Activated CD4-positive, alpha-beta memory T cell treated with anti-CD3 and anti-CD28 coated beads, Interleukin-2, amount 10 ng/mL, durations not matched to agents 7 days and 5 days (primary cell): ENCODE results near the gene KPTN. TPM values are rescaled to one million over a fixed set of nuclear protein-coding genes. Genes with fewer than 3 reads are reported as not detected.

Experiments
- CTCF ChIA-PET: fragments of 350-600 bp; sonication (Branson Sonifier 250); formaldehyde crosslinking; loops from one replicate; lab custom pipeline; 2021; ENCODE audit warnings: antibody characterized with exemption, inconsistent platforms; lab: Charles Lee
- POLR2A ChIA-PET: fragments of 350-600 bp; sonication (Branson Sonifier 250); formaldehyde crosslinking; loops from one replicate; lab custom pipeline; 2021; ENCODE audit warnings: antibody characterized with exemption; lab: Charles Lee
- DNase-seq: peaks from one replicate; pipeline ENCODE4 v3.0.0-alpha.2; 2020
- H3K27ac Mint-ChIP-seq: one replicate; pipeline ENCODE4 v1.8.0; 2021; ENCODE audit warnings: mild to moderate bottlenecking, mixed read lengths
- H3K27me3 Mint-ChIP-seq: one replicate; pipeline ENCODE4 v1.8.0; 2021; ENCODE audit warnings: mixed read lengths
- H3K36me3 Mint-ChIP-seq: one replicate; pipeline ENCODE4 v1.8.0; 2021; ENCODE audit warnings: low read depth, mixed read lengths
- H3K4me1 Mint-ChIP-seq: one replicate; pipeline ENCODE4 v1.8.0; 2021; ENCODE audit warnings: mixed read lengths
- H3K4me3 Mint-ChIP-seq: one replicate; pipeline ENCODE4 v1.8.0; 2021; ENCODE audit warnings: mild to moderate bottlenecking, mixed read lengths
- H3K9me3 Mint-ChIP-seq: one replicate; pipeline ENCODE4 v1.8.0; 2021; ENCODE audit warnings: mixed read lengths
- total RNA-seq, 2 experiments: library from RNA; stranded (reverse); gene quantifications; one replicate each; pipeline ENCODE4 v1.2.3, GENCODE V29; 2021

Gene KPTN
- total RNA-seq, 2 experiments from 2014 or later, result 6.6 to 7.7 TPM

DNA sequence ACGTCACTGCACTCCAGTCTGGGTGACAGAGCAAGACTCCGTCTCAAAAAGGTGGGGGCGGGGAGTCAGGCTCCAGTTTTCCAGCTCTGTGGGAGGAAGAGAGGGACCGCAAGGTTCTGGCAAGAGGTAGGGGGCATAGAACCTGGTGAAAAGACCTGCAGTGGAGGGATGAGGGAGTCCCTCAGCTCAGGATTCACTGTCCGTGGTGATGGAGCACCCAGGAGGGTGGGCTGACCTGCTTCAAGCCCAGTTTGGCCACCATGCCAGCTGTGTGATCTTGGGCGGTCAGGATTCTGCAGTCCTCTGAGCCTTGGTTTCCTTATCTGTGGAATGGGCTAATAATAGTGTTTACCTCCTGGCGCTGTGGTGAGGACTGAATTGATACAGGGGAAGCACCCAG, 33.5 kb downstream of the KPTN start:
- Mint-ChIP-seq H3K27ac (no peak overlapping the region), H3K4me3 (no peak overlapping the region), H3K9me3 (no peaks in the 10 kb centered on the region), H3K4me1 (peaks cover 22% of the 10 kb centered on the region), H3K36me3 (no peaks in the 10 kb centered on the region), H3K27me3 (peaks cover 54% of the 10 kb centered on the region)
- no peak for DNase-seq
- ChIA-PET CTCF (no interaction called here), POLR2A (no interaction called here)

DNA sequence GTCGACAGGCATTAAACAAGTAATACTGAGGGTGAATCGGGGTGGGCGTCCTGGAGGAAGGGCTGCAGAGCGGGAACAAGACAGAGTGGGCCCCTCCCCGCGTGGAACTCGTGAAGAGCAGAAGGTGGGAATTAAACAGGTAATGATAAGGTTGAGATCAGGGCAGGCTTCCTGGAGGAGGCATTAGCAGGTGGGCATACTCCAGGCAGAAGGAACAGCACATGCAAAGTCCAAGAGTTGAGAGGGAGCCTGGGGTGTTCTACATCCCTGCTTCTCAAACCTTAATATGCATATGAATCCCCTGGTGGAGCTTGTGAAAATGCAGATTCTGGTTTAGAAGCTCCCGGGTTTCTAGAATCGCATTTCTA, 35.7 kb downstream of the KPTN start:
- peaks cover 59% of the 10 kb centered on the region for H3K27me3 Mint-ChIP-seq
- H3K9me3 Mint-ChIP-seq, result no peaks in the 10 kb centered on the region
- H3K36me3 Mint-ChIP-seq, result no peaks in the 10 kb centered on the region
- no peak overlapping the region for H3K27ac Mint-ChIP-seq
- peaks cover 41% of the 10 kb centered on the region for H3K4me1 Mint-ChIP-seq
- H3K4me3 Mint-ChIP-seq, result no peak overlapping the region
- ChIA-PET CTCF (interaction anchor here (0.6 to 1.2 kb wide), 2 partner anchors 12 to 1394 kb away, joined by 3 to 4 read pairs; no protein-coding TSS in a partner anchor), POLR2A (interaction anchor here (0.9 kb wide), 1 partner anchor 14 kb away, joined by 3 read pairs; no protein-coding TSS in a partner anchor)
- no peak for DNase-seq

DNA sequence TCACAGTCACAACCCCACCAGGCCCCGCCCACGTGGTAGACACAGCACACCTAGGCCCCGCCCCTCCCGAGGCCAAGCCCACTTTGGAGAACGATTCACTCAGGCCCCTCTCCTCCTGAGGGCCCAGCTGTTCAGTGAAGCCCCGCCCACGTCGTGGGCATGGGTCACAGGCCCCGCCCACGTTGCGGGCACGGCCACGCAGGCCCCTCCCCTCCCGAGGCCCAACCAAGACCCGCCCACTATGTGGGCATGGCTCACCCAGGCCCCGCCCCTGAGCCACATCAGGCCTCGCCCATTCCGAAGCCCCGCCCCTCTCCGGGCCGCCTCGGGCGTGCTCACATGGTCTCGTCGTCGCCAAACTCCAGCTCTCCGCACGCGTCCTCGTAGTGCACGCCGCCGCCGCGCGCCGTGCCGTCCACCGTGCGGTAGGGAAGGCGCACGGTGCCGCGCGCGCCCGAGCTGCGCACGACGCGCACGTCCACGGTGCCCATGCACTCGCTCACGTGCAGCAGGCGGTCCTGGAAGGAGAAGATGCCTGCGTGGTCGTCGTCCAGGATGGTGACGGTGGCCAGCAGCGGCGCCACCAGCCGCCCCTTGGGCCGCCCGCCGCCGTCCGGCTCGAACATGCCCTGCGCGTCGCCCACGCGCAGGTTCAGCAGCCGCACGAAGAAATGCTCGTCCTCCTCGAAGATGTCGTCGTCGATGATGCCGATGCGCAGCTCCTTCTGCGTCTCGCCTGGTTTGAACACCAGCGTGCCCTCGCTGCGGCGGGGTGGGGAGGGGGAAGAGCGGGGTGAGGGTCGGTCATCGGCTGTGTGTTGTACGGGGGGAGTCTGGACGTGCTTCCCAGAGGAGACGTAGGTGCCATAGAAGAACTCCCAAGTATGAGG, 36.3 kb downstream of the KPTN start:
- ChIA-PET CTCF (interaction anchor here (0.9 to 2.4 kb wide), 2 partner anchors 11 to 13 kb away, joined by 3 to 14 read pairs; no protein-coding TSS in a partner anchor), POLR2A (interaction anchor here (0.9 to 1.2 kb wide), 2 partner anchors 15 to 36 kb away, joined by 3 to 8 read pairs; partner anchors contain the start of gene KPTN)
- H3K4me1 Mint-ChIP-seq, result peaks cover 45% of the 10 kb centered on the region
- peaks cover 66% of the 10 kb centered on the region for H3K27me3 Mint-ChIP-seq
- peak overlapping the region; percentile 46 for H3K4me3 Mint-ChIP-seq
- DNase-seq, result peak; percentile 74
- no peaks in the 10 kb centered on the region for H3K9me3 Mint-ChIP-seq
- no peak overlapping the region for H3K27ac Mint-ChIP-seq
- no peaks in the 10 kb centered on the region for H3K36me3 Mint-ChIP-seq

DNA sequence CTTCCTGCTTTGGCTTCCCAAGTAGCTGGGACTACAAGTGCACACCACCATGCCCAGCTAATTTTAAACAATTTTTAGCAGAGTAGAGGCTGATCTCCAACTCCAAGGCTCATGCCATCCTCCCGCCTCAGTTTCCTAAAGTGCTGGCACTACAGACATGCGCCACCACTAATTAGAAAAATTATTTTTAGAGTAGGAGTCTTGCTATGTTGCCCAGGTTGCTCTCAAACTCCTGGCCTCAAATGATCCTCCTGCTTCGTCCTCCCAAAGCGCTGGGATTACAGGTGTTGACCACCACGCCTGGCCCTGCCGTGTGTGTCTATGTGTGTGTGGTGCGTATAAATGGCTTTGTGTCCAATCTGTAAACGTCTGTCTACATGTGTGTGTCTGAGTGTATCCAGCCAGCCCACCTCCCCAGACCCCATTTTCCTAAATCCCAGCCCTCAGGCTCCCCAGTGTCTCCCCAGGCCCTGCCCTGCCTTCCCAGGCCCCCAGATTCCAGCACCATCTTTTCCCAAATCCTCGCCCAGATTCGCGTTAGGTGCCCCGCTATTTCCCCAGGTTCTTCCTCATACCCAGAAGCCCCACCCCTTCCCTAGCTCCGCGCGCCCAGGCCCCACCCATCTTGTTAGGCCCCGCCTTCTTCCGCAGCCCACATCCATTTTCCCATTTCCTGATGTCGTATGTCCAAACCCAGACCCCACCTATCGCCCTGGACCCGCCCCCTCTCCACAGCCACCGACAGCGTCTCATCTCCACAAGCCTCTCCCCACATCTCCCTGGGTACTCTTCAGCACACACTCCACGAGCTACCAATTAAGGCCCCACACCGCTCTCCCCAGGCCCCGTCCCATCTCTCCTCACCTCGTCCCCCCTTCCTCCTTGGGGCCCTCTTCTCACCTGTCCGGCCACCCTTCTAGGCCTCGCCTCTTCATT, 37.2 kb downstream of the KPTN start:
- H3K4me1 Mint-ChIP-seq, result peaks cover 45% of the 10 kb centered on the region
- H3K4me3 Mint-ChIP-seq, result peak overlapping the region; percentile 46
- H3K27me3 Mint-ChIP-seq, result peaks cover 69% of the 10 kb centered on the region
- H3K36me3 Mint-ChIP-seq, result no peaks in the 10 kb centered on the region
- ChIA-PET POLR2A (interaction anchor here (1.1 to 1.2 kb wide), 2 partner anchors 37 to 154 kb away, joined by 5 to 8 read pairs; partner anchors contain the start of gene KPTN), CTCF (interaction anchor here (0.9 to 2.4 kb wide), 5 partner anchors 10 to 37 kb away, joined by 3 to 14 read pairs (median 4); partner anchors contain the start of gene KPTN)
- no peak overlapping the region for H3K27ac Mint-ChIP-seq
- DNase-seq, result peak; percentile 45
- H3K9me3 Mint-ChIP-seq, result no peaks in the 10 kb centered on the region

DNA sequence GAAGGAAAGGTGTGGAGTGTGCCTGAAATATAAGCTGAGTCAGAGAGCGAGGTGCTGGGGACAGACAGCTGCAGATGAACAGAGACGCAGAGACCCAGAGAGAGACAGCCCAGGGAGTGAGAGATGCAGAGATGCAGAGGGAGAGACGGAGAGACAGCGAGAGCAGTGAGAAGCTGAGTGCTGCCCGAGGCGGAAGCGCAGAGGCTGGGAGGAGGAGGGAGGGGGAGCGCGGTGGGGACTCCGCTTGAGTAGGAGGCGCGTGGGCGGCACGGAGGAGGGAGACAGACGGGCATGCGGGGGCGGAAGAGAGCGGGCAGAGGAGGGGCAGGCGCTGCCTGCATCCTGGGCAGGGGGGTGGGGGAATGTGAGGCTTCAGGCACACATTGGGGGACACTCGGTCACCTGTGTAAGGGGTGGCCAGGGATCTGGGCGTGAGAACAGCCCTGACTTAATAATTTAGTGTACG, 38.0 kb downstream of the KPTN start:
- peak overlapping the region; percentile 50 for H3K4me3 Mint-ChIP-seq
- ChIA-PET CTCF (interaction anchor here (1.0 to 2.4 kb wide), 4 partner anchors 9 to 38 kb away, joined by 4 to 14 read pairs (median 4); partner anchors contain the start of gene KPTN), POLR2A (interaction anchor here (1.1 kb wide), 1 partner anchor 155 kb away, joined by 5 read pairs; no protein-coding TSS in a partner anchor)
- H3K27ac Mint-ChIP-seq, result no peak overlapping the region
- H3K9me3 Mint-ChIP-seq, result no peaks in the 10 kb centered on the region
- peak; percentile 62 for DNase-seq
- peaks cover 45% of the 10 kb centered on the region for H3K4me1 Mint-ChIP-seq
- no peaks in the 10 kb centered on the region for H3K36me3 Mint-ChIP-seq
- peaks cover 72% of the 10 kb centered on the region for H3K27me3 Mint-ChIP-seq

DNA sequence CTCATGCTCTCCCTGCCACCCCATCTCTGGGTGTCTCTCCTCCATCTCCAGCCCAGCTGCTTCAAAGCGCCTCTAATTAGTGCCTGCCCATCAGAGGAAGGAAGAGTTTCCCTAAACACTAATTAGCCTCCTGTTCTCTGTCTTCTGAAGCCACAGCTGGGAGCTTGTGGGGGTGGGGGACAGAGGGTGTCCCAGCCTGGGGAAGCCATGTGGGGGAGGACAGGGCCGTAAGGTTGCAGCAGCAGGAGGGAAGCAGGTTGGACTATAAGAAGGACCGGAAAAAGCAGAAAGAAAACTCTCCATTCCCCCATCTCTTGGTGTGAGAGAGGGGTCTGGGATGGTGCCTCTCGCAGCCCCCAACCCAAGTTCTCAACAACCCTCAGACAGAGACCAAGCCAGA, 38.5 kb downstream of the KPTN start:
- CTCF ChIA-PET, result interaction anchor here (1.0 to 2.4 kb wide), 4 partner anchors 9 to 38 kb away, joined by 4 to 14 read pairs (median 4); partner anchors contain the start of gene KPTN

DNA sequence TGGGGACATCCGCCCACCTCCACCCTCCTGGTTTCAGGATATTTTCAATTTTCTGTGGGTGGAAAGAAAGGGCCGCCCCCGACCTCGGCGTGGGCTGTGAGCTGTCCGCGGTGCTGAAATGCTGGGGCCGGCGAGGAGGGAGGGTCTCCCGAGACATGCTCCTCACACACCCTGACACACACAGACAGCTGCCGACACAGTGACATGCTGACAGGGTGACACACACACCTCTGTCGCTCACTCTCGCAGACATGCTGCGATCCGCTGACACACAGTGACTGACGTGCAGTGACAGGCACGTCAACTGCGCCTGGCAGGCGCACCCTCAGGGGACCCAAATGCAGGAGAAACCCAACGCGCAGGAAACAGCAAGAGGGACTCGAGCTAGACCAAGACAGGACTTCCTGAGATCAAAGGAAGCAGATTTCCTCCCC, 39.6 kb downstream of the KPTN start:
- Mint-ChIP-seq H3K27me3 (peaks cover 67% of the 10 kb centered on the region), H3K4me3 (no peak overlapping the region)
- CTCF ChIA-PET, result no interaction called here

More for the DNA sequence above, 38.5 kb downstream of the KPTN start:
- H3K27ac Mint-ChIP-seq, result no peak overlapping the region
- H3K27me3 Mint-ChIP-seq, result peaks cover 70% of the 10 kb centered on the region
- H3K36me3 Mint-ChIP-seq, result no peaks in the 10 kb centered on the region
- H3K4me3 Mint-ChIP-seq, result peak overlapping the region; percentile 50
- DNase-seq, result no peak
- peaks cover 45% of the 10 kb centered on the region for H3K4me1 Mint-ChIP-seq
- POLR2A ChIA-PET, result no interaction called here
- H3K9me3 Mint-ChIP-seq, result no peaks in the 10 kb centered on the region

DNA sequence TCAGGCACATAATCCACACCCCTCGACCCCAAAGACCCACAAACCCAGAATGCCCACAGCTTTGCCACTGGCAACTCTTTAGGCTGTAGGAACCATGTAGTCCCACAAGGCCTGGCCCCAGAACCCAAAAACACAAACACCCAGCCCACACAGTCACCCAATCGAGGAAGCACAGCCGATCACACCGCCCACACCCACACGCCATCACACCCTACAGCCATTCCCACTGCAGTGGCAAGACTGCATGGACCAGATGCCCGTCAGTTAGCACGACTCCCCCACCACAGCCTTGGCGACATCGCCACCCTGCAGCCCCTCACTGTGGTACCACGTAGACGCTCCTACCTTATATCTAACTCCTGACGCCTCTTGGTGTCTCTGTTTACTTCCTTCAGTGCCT, 40.7 kb downstream of the KPTN start:
- ChIA-PET POLR2A (no interaction called here), CTCF (no interaction called here)
- H3K27me3 Mint-ChIP-seq, result peaks cover 63% of the 10 kb centered on the region
- H3K36me3 Mint-ChIP-seq, result no peaks in the 10 kb centered on the region
- peaks cover 46% of the 10 kb centered on the region for H3K4me1 Mint-ChIP-seq
- no peak for DNase-seq
- H3K4me3 Mint-ChIP-seq, result no peak overlapping the region
- no peak overlapping the region for H3K27ac Mint-ChIP-seq
- H3K9me3 Mint-ChIP-seq, result no peaks in the 10 kb centered on the region

More for the DNA sequence above, 39.6 kb downstream of the KPTN start:
- no peaks in the 10 kb centered on the region for H3K36me3 Mint-ChIP-seq
- POLR2A ChIA-PET, result no interaction called here
- peak; percentile 32 for DNase-seq
- peaks cover 45% of the 10 kb centered on the region for H3K4me1 Mint-ChIP-seq
- H3K9me3 Mint-ChIP-seq, result no peaks in the 10 kb centered on the region
- no peak overlapping the region for H3K27ac Mint-ChIP-seq

DNA sequence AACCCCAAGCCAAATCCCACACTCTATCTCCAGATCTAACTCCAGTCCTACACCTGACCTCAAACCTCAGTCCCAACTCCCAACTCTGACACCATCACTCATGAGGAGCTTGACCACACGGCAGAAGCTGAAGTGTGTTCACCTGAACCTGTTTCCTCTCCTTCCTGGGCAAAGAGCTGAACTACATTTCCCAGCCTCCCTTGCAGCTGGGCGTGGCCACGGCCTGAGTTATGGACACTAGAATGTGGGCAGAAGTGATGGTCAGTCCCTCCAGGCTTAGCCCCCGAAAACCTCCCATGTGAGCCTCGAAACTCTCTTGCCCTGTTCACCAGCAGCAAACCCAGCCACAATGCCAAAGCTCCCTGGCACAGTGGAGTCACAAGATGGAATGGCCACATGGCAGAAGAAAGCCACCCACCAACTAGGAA, 45.2 kb downstream of the KPTN start:
- no peak overlapping the region for H3K27ac Mint-ChIP-seq

DNA sequence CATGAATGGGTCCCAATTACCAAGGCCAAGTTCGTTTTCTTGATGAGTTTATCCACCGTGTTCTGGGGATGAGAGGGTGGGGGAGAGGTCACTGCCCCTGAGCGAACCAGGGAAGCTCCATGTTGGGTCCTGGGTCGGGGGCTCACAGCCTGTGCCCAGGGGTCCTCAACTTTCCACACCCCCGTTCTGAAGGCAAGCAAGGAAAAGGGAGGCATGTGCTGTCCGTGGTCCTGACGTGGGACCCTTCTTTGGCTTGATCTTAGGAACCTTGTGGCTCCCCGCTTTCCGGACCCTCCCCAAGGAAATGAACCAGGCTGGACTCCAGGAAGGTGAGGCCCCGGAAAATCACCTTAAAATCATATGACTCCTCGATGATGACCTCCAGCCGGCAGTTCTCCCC, 46.5 kb downstream of the KPTN start:
- Mint-ChIP-seq H3K36me3 (no peaks in the 10 kb centered on the region), H3K27me3 (peaks cover 33% of the 10 kb centered on the region), H3K9me3 (no peaks in the 10 kb centered on the region), H3K4me3 (no peak overlapping the region), H3K4me1 (peaks cover 45% of the 10 kb centered on the region), H3K27ac (no peak overlapping the region)
- no peak for DNase-seq
- POLR2A ChIA-PET, result interaction anchor here (1.0 kb wide), 1 partner anchor 78 kb away, joined by 3 read pairs; no protein-coding TSS in a partner anchor
- CTCF ChIA-PET, result interaction anchor here (2.4 to 7.5 kb wide), 3 partner anchors 9 to 268 kb away, joined by 27 to 154 read pairs (median 45); no protein-coding TSS in a partner anchor

More for the DNA sequence above, 45.2 kb downstream of the KPTN start:
- Mint-ChIP-seq H3K36me3 (no peaks in the 10 kb centered on the region), H3K4me1 (peaks cover 42% of the 10 kb centered on the region), H3K9me3 (no peaks in the 10 kb centered on the region), H3K4me3 (no peak overlapping the region), H3K27me3 (peaks cover 45% of the 10 kb centered on the region)
- POLR2A ChIA-PET, result interaction anchor here (1.1 to 1.6 kb wide), 4 partner anchors 9 to 268 kb away, joined by 3 to 6 read pairs (median 4); partner anchors contain the start of gene NAPA
- no peak for DNase-seq
- CTCF ChIA-PET, result interaction anchor here (1.3 to 7.5 kb wide), 4 partner anchors 46 to 267 kb away, joined by 3 to 154 read pairs (median 27); partner anchors contain the start of gene KPTN

DNA sequence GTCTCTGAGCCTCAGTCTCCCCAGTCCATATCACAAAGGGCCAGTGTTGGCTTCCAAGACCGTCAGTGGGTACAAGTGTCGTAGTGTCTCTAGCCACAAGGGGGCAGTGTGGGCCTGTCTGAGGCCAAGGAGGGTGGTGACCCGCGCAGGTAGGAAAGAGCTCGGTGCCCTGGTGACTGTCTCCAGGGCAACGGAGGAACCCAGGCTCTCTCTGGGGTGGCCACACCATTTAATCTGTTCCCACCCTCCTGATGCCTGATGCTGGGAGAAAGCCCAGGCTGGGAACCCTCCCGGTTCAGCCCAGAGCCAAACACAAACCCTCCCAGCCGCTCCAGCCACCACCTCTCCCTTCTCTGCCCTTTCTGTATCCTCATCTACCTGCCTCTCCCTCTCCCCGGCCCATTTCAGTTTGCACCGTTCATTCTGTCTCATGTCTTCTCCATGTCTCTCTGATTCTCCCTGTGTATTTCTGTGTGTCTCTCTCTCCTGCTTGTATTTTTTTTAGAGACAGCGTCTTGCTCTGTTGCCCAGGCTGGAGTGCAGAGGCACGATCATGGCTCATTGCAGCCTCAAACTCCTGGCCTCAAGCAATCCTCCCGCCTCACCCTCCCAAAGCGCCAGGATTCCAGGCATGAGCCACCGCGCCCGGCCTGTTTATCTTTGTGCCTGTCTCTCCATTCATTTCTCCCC, 47.2 kb downstream of the KPTN start:
- Mint-ChIP-seq H3K27me3 (peaks cover 29% of the 10 kb centered on the region), H3K4me3 (peak overlapping the region; percentile 13), H3K4me1 (peaks cover 51% of the 10 kb centered on the region), H3K36me3 (no peaks in the 10 kb centered on the region), H3K9me3 (no peaks in the 10 kb centered on the region), H3K27ac (no peak overlapping the region)
- POLR2A ChIA-PET, result interaction anchor here (0.6 to 1.5 kb wide), 7 partner anchors 9 to 270 kb away, joined by 3 to 6 read pairs (median 4); partner anchors contain the start of gene KPTN
- peak; percentile 87 for DNase-seq
- CTCF ChIA-PET, result interaction anchor here (0.6 to 7.5 kb wide), 32 partner anchors 9 to 854 kb away, joined by 3 to 154 read pairs (median 3); partner anchors contain the start of genes DHX34, EHD2, KPTN and NAPA
